Stimulated activated CD8-positive, alpha-beta memory T cell treated with anti-CD3 and anti-CD28 coated beads, Interleukin-7, amount 100 ng/mL, for 48 hours (primary cell): ENCODE results near the gene XIAP.
"Not testable (repeated sequence)": the region's sequence is repeated elsewhere in the genome, so short reads cannot be mapped to it uniquely, and the experiment has no call there.

Experiments
- DNase-seq, 2 donors: peaks; one replicate each; pipeline ENCODE4 v3.0.0-alpha.2; 2020; ENCODE audit warnings: low read depth in 1 of 2; ENCODE audit errors: extremely low read depth in 1 of 2

Gene XIAP

GRCh38 chrX:123873956-123874355 lies 14.1 kb downstream of the XIAP start:
- DNase-seq = no peak

GRCh38 chrX:123876177-123876576 lies 16.3 kb downstream of the XIAP start:
- no peak for DNase-seq

- DNase-seq = no peak
Measured at GRCh38 chrX:123876844-123877243, 17.0 kb downstream of the XIAP start.

GRCh38 chrX:123878252-123878721 lies 18.4 kb downstream of the XIAP start:
- DNase-seq = no peak

- DNase-seq = no peak
Measured at GRCh38 chrX:123881330-123881729, 21.5 kb downstream of the XIAP start.

- DNase-seq = no peak
Measured at GRCh38 chrX:123882391-123882790, 22.5 kb downstream of the XIAP start.

- no peak for DNase-seq
Measured at GRCh38 chrX:123884809-123885408, 25.1 kb downstream of the XIAP start.

- no peak for DNase-seq
Measured at GRCh38 chrX:123899701-123900100, 39.8 kb downstream of the XIAP start.

GRCh38 chrX:123903261-123903660 lies 43.4 kb downstream of the XIAP start:
- not testable (repeated sequence) for DNase-seq

GRCh38 chrX:123905332-123905731 lies 45.5 kb downstream of the XIAP start:
- no peak for DNase-seq

GRCh38 chrX:123906557-123907316 lies 46.9 kb downstream of the XIAP start:
- DNase-seq = no peak

GRCh38 chrX:123909523-123909922 lies 49.7 kb downstream of the XIAP start:
- no peak for DNase-seq

GRCh38 chrX:123917069-123917468 lies 57.2 kb downstream of the XIAP start:
- no peak for DNase-seq

- no peak for DNase-seq
Measured at GRCh38 chrX:123918106-123918721, 58.4 kb downstream of the XIAP start.

- no peak for DNase-seq
Measured at GRCh38 chrX:123920105-123920785, 60.4 kb downstream of the XIAP start.

GRCh38 chrX:123923211-123923610 lies 63.4 kb downstream of the XIAP start:
- DNase-seq = no peak

GRCh38 chrX:123924186-123924585 lies 64.3 kb downstream of the XIAP start:
- DNase-seq = no peak

- DNase-seq = no peak
Measured at GRCh38 chrX:123927845-123928244, 68.0 kb downstream of the XIAP start.

GRCh38 chrX:123932055-123932454 lies 72.2 kb downstream of the XIAP start:
- not testable (repeated sequence) for DNase-seq

- no peak for DNase-seq
Measured at GRCh38 chrX:123943074-123943473, 83.2 kb downstream of the XIAP start.

GRCh38 chrX:123943488-123943887 lies 83.6 kb downstream of the XIAP start:
- no peak for DNase-seq
